ENCODE data around the gene BDP1. TPM values are rescaled to one million over a fixed set of nuclear protein-coding genes. Genes with fewer than 3 reads are reported as not detected.
"Not testable (repeated sequence)": the region's sequence is repeated elsewhere in the genome, so short reads cannot be mapped to it uniquely, and the experiment has no call there.

BDP1 gene
- total RNA-seq, 1 donor from 2014 or later: 39.9 TPM

DNA sequence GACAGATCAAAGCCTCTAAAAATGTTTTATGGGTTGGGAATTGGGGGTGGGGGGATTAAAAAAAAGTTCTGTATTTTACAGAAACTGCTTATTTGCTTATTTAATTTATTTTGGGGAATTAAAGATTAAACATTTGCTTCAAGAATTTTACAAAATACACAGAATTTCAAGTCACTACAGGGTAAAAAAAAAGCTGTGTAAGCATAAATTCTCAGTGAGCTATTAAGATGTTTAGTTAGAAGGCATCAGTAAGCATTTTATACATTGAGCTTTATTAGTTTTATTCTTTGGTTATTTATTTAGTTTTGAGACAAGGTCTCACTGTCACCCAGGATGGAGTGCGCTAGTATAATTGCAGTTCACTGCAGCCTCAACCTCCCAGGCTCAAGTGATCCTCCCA is 5.2 kb downstream of the BDP1 start:
- no peak for DNase-seq (ENCODE audit: low spot score)

DNA sequence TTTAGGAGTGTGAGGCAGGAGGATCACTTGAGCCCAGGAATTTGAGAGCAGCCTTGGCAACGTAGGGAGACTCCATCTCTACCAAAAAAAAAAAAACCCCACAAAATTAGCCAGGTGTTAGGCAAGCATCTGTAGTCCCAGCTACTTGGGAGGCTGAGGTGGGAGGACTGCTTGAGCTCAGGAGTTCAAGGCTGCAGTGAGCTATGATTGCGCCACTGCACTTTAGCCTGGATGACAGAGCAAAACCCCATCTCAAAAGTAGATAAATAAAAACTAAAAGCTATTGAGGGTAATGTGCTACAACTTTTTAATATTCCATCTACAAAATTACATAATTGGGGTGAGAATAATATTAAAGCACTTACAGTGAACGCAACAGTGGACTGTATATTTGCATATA is 5.9 kb downstream of the BDP1 start:
- DNase-seq (ENCODE audit: low spot score): no peak

DNA sequence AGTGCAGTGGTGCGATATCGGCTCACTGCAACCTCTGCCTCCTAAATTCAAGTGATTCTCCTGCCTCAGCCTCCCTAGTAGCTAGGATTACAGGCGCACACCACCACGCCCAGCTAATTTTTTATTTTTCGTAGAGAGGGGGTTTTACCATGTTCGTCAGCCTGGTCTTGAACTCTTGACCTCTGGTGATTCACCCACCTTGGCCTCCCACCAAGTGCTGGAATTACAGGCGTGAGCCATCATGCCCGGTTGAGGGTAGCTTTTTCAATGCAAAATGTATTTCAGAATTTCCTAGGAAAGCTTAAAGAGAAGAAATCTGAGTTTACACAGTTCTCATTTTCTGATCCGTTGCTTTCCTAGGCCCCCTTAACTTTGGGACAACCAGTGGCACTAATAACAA is 15.7 kb downstream of the BDP1 start:
- DNase-seq (ENCODE audit: low spot score): no peak

DNA sequence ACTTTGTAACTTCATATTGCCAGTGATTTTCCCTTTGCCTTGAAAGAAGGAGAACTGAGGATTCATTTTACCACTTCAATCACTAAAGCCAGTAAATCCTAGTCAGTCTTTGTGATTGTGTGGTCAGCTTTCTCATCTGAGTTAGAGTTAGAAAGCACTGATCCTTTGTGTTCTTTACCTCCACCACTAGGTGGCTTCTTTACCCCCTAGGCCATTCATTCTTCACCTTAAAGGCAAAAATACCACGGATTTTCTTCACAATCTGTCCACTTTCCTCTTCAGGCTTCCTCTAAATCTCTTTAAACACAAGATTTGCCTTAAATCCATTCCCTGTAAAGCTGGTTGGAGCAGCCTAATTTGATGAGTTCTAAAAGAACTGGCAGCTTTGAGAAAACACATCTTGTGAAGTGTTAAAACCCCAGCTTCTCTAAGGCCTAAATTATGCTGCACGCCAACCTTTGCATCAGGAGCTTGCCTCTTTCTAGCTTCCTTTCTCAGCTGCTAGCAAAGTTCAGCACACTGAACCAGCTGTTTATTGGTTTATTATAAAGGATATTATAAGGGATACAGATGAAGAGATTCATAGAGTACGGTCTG is 20.4 kb downstream of the BDP1 start:
- no peak for DNase-seq (ENCODE audit: low spot score)

DNA sequence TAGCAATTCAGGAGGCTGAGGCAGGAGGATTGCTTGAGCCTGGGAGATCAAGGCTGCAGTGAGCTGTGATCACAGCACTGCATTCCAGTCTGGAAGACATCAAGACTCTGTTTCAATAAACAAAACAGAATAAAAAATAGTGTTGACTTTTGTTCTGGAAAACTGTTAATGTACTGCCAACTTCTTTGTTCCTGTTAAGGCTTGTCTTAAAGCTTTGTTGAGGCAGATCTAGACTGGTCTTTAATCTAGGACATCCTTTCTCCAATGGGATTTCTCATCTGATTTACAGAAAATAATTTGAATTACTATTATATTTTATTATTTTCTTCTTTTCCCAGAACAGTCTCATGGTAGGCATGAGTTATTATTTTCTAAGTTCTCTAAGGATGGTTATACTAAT is 26.0 kb downstream of the BDP1 start:
- DNase-seq (ENCODE audit: low spot score): no peak

DNA sequence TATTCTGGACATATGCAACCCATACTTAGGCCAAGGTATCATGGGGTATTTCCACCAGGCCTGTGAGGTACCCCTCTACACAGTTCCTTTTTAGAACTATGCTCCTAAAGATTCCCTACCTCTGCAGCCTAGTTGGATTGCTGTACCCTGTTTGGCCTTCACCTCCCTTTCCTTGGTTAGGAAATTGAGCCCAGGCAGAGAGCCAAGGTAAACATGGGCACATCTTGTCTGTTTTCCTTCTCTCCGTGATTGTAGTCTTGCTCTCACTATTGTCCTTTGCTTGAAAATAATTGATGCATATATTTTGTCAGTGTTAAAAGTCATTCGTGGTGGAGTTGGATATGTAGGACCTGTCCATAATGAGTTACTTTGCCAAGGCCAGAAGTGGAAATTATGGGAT is 26.7 kb downstream of the BDP1 start:
- DNase-seq (ENCODE audit: low spot score): no peak

DNA sequence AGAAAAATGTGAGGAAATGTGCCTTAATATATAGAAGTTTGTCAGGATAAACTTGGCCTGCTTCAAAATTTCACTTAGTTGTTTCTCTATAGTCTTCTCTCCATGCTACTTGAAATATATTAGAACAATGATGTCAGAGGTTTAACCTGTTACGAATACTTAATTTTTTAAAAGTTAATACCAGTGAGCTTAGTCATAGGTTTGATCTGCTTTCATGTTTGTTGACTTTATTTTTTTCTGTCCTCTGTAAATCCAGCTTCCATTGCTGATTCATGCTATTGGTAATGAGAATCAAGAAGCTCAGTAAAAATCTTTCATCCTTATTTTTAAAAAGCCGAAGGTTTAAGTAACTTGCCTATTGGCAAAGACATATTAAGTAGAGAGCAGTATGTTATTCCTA is 27.9 kb downstream of the BDP1 start:
- no peak for DNase-seq (ENCODE audit: low spot score)

DNA sequence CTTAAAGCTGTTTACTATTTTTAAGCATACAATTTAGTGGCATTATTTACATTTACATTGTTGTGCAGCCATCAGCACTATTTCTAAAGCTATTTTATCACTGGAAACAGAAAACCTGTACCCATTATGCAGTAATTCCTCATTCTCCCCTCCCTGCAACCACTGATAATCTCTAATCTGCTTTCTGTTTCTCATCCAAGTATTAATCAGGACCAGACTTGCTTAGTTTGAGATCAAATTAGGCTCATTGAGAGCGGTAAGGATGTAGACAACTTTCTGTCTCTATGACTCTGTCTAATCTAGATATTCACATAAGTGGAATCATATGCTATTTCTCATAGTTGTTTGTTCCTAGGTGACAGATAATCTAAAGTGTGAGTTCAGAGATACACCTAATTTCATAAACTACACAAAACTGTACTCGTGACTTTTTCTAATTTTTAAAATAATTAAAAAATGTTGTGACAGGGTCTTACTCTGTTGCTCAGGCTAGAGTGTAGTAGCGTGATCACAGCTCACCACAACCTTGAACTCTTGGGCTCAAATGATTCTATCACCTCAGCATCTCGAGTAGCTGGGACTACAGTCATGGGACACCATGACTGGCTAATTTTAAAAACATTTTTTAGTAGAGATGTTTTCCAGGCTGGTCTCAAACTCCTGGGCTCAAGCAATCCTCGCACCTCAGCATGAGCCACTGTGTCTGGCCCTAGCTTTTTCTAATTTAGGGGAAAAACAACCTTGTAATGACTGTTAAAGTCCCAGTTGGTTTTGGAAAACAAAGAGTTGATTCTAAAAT is 37.6 kb downstream of the BDP1 start:
- no peak for DNase-seq (ENCODE audit: low spot score)

DNA sequence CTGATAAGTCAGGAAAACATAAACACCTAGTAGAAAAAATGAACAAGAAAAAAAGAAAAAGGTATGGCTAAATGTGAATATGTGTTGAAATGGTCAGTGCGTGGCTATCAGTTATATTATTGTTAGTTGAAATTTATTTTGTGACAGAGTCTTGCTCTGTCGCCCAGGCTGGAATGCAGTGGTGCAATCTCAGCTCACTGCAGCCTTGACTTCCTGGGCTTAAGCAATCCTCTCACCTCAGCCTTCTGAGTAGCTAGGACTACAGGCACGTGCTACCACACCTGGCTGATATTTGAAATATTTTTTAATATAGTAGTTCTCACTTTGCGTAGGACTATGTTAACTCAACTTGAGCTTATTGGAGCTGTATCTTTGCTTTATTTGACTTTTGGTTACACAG is 38.8 kb downstream of the BDP1 start:
- not testable (repeated sequence) for DNase-seq (ENCODE audit: low spot score)

DNA sequence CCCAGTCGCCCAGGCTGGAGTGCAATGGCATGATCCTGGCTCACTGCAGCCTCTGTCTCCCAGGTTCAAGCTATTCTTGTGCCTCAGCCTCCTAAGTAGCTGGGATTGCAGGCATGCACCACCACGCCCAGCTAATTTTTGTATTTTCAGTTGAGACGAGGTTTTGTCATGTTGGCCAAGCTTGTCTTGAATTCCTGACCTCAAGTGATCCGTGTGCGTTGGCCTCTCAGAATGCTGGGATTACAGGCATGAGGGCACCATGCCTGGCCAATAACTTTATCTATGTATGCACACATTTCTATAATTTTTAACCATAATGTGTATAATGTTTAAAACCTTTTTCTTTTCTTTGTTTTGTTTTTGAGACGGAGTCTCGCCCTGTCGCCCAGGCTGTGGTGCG is 43.3 kb downstream of the BDP1 start:
- not testable (repeated sequence) for DNase-seq (ENCODE audit: low spot score)

DNA sequence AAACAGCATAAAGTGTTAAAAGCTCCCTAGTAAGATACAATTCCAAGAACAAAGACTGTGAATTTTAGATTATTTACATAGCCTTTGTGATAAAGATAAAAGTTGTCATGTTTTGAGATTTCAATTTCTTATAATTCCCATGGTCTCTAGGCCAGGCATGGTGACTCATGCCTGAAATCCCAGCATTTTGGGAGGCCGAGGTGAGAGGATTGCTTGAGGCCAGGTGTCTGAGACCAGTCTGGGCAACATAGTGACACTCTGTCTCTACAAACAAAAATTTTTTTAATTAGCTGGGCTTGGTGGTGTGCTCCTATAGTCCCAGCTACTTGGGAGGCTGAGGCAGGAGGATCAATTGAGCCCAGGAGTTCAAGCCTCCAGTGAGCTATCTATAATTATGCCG is 48.1 kb downstream of the BDP1 start:
- DNase-seq (ENCODE audit: low spot score): no peak

DNA sequence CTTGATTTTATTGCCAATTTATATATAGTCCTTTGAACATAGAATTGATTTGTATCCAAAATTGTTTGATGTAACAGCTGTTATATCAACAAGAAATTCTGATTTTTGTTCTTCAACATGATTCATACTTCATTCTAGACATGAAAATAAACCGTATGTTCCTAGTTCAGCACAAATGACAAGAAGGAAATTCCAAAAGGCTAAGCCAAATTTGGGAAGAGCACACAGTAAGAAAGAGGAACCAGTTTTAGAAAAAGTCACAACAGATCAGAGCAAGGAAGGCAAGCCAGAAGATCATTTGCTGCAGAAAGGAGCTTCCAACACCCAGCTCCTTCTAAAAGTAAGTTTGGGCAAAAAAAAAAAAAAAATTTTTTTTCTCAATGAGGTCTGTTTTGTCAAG is 66.7 kb downstream of the BDP1 start:
- DNase-seq (ENCODE audit: low spot score): no peak

DNA sequence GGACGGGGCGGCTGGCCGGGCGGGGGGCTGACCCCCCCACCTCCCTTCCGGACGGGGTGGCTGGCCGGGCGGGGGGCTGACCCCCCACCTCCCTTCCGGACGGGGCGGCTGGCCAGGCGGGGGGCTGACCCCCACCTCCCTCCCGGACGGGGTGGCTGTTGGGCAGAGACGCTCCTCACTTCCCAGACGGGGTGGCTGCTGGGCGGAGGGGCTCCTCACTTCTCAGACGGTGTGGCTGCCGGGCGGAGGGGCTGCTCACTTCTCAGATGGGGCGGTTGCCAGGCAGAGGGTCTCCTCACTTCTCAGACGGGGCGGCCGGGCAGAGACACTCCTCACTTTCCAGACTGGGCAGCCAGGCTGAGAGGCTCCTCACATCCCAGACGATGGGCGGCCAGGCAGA is 70.2 kb downstream of the BDP1 start:
- not testable (repeated sequence) for DNase-seq (ENCODE audit: low spot score)

DNA sequence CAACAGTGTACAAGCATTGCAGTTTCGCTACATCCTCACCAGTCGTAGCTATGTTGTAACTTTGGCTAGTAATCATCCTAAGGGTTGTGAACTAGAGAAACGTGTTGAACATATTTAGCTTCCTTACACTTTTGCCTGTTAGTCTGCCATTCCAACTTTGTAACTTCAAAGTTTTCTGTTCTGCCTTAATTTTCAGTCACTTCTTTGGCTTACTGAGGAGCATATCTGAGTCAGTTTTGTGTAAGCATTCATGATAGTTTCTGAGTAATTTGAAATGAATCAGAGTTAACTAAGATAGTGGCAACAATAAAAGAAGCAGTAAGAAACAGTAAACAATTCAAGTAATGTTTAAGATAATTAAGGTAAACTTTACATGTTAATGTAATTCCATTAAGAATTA is 72.8 kb downstream of the BDP1 start:
- no peak for DNase-seq (ENCODE audit: low spot score)

DNA sequence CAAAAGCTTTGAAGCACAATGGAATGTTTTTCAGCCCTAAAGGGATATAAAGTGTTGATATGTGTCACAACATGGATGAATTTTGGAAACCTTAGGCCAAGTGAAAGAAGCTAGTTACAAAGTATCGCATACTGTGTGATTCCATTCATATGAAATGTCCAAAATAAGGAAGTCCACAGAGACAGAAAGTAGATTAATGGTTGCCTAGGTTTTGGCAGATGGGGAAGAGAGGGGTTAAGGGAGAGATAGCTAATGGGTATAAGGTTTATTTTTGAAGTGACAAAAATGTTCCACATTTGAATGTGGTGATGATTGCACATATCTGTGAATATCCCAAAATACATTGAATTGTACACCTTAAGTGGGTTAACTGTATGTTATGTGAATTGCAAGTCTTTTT is 74.2 kb downstream of the BDP1 start:
- DNase-seq (ENCODE audit: low spot score): no peak

DNA sequence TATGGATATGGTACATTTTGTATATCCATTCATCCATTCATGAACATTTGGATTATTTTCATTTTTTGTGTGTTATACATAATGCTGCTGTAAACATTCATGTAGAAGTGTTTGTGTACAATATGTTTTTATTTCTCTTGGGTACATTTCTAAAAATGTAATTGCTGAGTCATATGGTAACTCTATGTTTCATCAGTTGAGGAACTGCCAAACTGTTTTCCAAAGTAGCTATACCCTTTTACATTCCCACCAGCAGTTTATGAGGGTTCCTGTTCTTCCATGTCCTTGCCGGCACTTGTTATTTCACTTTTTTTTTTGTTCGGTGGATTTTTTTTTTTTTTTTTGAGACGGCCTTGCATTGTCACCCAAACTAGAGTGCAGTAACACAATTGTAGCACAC is 77.7 kb downstream of the BDP1 start:
- DNase-seq (ENCODE audit: low spot score): no peak

DNA sequence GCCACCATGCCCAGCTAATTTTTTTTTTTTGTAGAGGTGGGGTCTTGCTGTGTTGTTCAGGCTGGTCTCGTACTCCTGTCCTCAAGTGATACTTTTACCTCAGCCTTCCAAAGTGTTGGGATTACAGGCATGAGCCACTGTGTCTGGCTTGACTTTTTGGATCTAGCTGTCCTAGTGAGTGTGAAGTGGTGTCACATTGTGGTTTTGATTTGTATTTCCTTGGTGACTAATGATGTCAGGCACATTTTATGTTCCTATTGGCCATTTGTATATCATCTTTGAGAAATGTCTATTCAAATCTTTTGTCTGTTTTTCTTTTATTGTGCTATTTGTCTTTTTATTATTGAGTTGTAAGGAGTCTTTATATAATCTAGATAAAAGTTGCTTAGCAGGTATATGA is 78.2 kb downstream of the BDP1 start:
- no peak for DNase-seq (ENCODE audit: low spot score)

DNA sequence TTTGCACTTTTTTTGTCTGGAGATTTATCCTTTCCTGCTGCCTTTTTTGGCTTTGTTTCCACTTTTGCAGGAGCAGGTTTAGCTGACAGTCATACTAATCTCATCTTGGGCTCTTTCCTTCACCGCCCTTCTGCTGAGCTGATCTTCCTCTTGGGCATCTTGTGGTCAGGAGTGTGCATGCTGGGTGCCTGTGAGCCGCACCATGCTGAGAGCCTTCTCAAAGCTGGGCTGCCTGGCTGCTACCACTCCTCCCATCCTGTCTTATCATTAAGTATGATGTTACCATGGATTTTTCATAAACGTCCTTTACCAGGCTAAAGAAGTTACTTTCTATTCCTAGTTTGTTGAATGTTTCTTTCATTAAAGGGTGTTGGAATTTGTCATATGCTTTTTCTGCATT is 82.2 kb downstream of the BDP1 start:
- no peak for DNase-seq (ENCODE audit: low spot score)

DNA sequence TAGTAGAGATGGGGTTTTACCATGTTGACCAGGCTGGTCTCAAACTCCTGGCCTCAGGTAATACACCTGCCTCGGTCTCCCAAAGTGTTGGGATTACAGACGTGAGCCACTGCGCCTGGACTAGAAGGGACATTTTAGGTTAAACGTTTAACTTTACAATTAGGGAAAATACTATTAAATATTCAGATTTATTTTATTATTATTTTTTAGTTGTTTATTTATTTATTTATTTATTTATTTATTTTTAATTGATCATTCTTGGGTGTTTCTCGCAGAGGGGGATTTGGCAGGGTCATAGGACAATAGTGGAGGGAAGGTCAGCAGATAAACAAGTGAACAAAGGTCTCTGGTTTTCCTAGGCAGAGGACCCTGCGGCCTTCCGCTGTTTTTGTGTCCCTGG is 95.4 kb downstream of the BDP1 start:
- not testable (repeated sequence) for DNase-seq (ENCODE audit: low spot score)

DNA sequence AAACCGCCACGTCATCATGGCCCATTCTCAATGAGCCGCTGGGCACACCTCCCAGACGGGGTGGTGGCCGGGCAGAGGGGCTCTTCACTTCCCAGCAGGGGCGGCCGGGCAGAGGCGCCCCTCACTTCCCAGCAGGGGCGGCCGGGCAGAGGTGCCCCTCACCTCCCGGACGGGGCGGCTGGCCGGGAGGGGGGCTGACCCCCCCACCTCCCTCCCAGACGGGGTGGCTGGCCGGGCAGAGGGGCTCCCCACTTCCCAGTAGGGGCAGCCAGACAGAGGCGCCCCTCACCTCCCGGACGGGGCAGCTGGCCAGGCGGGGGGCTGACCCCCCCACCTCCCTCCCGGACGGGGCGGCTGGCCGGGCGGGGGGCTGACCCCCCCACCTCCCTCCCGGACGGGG is 96.1 kb downstream of the BDP1 start:
- DNase-seq (ENCODE audit: low spot score): not testable (repeated sequence)

DNA sequence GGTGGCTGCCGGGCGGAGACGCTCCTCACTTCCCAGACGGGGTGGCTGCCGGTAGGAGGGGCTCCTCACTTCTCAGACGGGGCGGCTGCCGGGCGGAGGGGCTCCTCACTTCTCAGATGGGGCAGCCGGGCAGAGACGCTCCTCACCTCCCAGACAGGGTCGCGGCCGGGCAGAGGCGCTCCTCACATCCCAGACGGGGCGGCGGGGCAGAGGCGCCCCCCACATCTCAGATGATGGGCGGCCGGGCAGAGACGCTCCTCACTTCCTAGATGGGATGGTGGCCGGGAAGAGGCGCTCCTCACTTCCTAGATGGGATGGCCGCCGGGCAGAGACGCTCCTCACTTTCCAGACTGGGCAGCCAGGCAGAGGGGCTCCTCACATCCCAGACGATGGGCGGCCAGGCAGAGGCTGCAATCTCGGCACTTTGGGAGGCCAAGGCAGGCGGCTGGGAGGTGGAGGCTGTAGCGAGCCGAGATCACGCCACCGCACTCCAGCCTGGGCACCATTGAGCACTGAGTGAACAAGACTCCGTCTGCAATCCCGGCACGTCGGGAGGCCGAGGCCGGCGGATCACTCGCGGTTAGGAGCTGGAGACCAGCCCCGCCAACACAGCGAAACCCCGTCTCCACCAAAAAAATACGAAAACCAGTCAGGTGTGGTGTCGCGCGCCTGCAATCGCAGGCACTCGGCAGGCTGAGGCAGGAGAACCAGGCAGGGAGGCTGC is 96.7 kb downstream of the BDP1 start:
- DNase-seq (ENCODE audit: low spot score): not testable (repeated sequence)

DNA sequence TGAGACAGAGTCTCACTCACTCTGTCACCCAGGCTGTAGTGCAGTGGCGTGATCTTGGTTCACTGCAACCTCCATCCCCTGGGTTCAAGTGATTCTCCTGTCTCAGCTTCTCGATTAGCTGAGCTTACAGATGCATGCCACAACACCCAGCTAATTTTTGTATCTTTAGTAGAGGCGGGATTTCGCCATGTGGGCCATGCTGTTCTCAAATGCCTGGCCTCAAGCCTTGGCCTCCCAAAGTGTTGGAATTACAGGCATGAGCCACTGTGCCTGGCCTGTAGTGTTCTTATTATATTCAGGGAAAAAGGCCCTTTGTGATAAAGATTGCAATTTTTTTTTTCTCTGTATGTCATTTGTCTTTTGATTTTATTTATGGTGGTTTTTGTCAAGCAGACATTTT is 107.7 kb downstream of the BDP1 start:
- no peak for DNase-seq (ENCODE audit: low spot score)

DNA sequence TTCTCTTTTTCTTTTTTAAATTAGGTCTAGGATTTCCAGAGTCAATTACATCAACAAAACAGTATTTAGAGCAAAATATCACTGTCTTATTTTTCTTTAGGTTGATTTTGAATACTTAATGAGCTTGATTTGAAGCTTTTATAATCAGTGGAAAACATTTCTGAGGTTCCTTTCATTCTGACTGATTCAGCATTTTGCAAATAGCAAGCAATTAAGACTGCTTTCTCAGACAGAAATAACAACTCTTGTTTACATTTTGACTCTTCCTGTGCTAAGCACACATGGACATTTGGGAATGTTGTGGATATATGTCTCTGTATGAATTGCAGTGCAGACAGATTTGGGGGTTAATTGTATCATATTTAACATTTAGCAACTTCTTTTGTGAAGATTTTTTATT is 109.4 kb downstream of the BDP1 start:
- DNase-seq (ENCODE audit: low spot score): no peak

All from ureter (tissue), 1 donor.